K562 (cell line): ENCODE data around the gene SYT8. TPM values are rescaled to one million over a fixed set of nuclear protein-coding genes. Genes with fewer than 3 reads are reported as not detected.

Experiments used
- ATAC-seq: fragments of 200-7000 bp; cut with Tn5 transposase; 3 replicates; pipeline ENCODE4 v1.9.1; 2020; ENCODE audit warnings: moderate library complexity
- BruUV-seq: library from RNA; stranded (reverse); fragments of 400-500 nt; replicated peaks from 2 replicates; lab custom pipeline; 2021; lab: Mats Ljungman, UMichigan
- CTCF ChIA-PET: fragments of 300-600 bp; formaldehyde crosslinking; extraction: SDS; loops from one replicate; lab custom pipeline; 2021; ENCODE audit warnings: low intra/inter-chr PET ratio; lab: Yijun Ruan, JAX
- POLR2A ChIA-PET: fragments of 300-600, 350-650 bp; sonication (Branson Sonifier 250); formaldehyde crosslinking; extraction: SDS; loops from one replicate; lab custom pipeline; 2021; ENCODE audit warnings: antibody characterized with exemption, inconsistent platforms; lab: Yijun Ruan, JAX
- DNase-seq, 4 experiments: peaks; one replicate each; pipeline versions ENCODE4 v3.0.0 to v3.0.0-alpha.2; 2011 to 2018; ENCODE audit warnings: low spot score in 3 of 4, mixed read lengths in 3 of 4; ENCODE audit errors: extremely low read depth in 1 of 4
- FAIRE-seq: peaks from 2 replicates; lab custom pipeline; 2011; peaks lifted over from hg19 to GRCh38; lab: Jason Lieb, UNC
- H2AFZ ChIP-seq: 2 replicates; pipeline ENCODE4 v1.6.0; 2011; ENCODE audit warnings: low read depth, low read length, control low read depth, inconsistent platforms
- H3K27ac ChIP-seq: fragments of 200-600 bp; 3 replicates; pipeline ENCODE4 v1.8.0; 2011; ENCODE audit warnings: low read depth, mild to moderate bottlenecking, control low read depth, inconsistent platforms, low read length, moderate library complexity, mixed read lengths; ENCODE audit errors: extremely low read depth
- H3K27me3 ChIP-seq, 2 experiments: fragments of 300-600 bp in 1 of 2; 2 replicates in 1 of 2; 3 replicates in 1 of 2; pipeline versions ENCODE4 v1.6.0 to v1.8.0; 2011; ENCODE audit warnings: inconsistent platforms in 2 of 2, low read length in 2 of 2, mild to moderate bottlenecking in 1 of 2, mixed read lengths in 1 of 2, moderate library complexity in 1 of 2; ENCODE audit not compliant: control insufficient read depth in 2 of 2, insufficient read depth in 2 of 2
- H3K36me3 ChIP-seq: fragments of 300-600 bp; 3 replicates; pipeline ENCODE4 v1.8.0; 2011; ENCODE audit warnings: mild to moderate bottlenecking, low read length, inconsistent platforms; ENCODE audit not compliant: control insufficient read depth, insufficient read depth
- H3K4me1 ChIP-seq, 2 experiments: fragments of 200-600 bp in 1 of 2; replicated peaks in 1 of 2; 2 replicates in 1 of 2; 3 replicates in 1 of 2; pipeline versions ENCODE4 v1.5.1 to v1.8.0; 2011; ENCODE audit warnings: inconsistent platforms in 2 of 2, low read length in 2 of 2, mild to moderate bottlenecking in 1 of 2, mixed read lengths in 1 of 2, moderate library complexity in 1 of 2; ENCODE audit not compliant: control insufficient read depth in 2 of 2, insufficient read depth in 2 of 2
- H3K4me2 ChIP-seq: 2 replicates; pipeline ENCODE4 v1.6.1; 2011; ENCODE audit warnings: low read length, control low read depth, inconsistent platforms, mixed read lengths; ENCODE audit not compliant: insufficient read depth
- H3K4me3 ChIP-seq: fragments of 200-600 bp; sonication (generic), shearing (Covaris generic); 2 replicates; pipeline ENCODE4 v1.5.1; 2016; ENCODE audit warnings: control low read depth, inconsistent platforms
- H3K79me2 ChIP-seq: fragments of 200-600 bp; 3 replicates; pipeline ENCODE4 v1.8.0; 2011; ENCODE audit warnings: low read length, inconsistent platforms; ENCODE audit not compliant: control insufficient read depth, insufficient read depth
- H3K9ac ChIP-seq, 2 experiments: 2 replicates each; pipeline versions ENCODE4 v1.6.0 to v1.6.1; 2011; ENCODE audit warnings: low read depth in 2 of 2, low read length in 2 of 2, control low read depth in 1 of 2, inconsistent platforms in 1 of 2, mild to moderate bottlenecking in 1 of 2, mixed read lengths in 1 of 2; ENCODE audit not compliant: insufficient read depth in 1 of 2
- H3K9me1 ChIP-seq: one replicate; pipeline ENCODE4 v1.6.0; 2011; ENCODE audit warnings: inconsistent platforms, mild to moderate bottlenecking, low read length, moderate library complexity; ENCODE audit not compliant: control insufficient read depth, insufficient read depth
- H3K9me3 ChIP-seq: replicated peaks from 2 replicates; pipeline ENCODE4 v1.5.1; 2011; ENCODE audit warnings: low read depth, low read length, inconsistent platforms; ENCODE audit not compliant: control insufficient read depth, insufficient read depth
- H4K20me1 ChIP-seq: replicated peaks from 2 replicates; pipeline ENCODE4 v1.6.1; 2011; ENCODE audit warnings: low read length, inconsistent platforms, mixed read lengths; ENCODE audit not compliant: control insufficient read depth, insufficient read depth
- CC2D1A ChIP-seq: fragments of 450-650 bp; IDR thresholded peaks from 2 replicates; pipeline ENCODE4 v1.6.1; 2017; ENCODE audit warnings: mild to moderate bottlenecking
- DEAF1 ChIP-seq: fragments of 450-650 bp; formaldehyde crosslinking; IDR thresholded peaks from 2 replicates; pipeline ENCODE4 v1.4.0; 2020; ENCODE audit warnings: mild to moderate bottlenecking, moderate library complexity
- ETV5 ChIP-seq: sonication (generic); formaldehyde crosslinking; IDR thresholded peaks from 2 replicates; pipeline ENCODE4 v1.4.0; 2020; ENCODE audit warnings: low read depth, mild to moderate bottlenecking, missing genetic modification reagents
- KAT7 ChIP-seq: sonication (generic); formaldehyde crosslinking; IDR thresholded peaks from 2 replicates; pipeline ENCODE4 v1.8.0; 2022; ENCODE audit warnings: missing genetic modification reagents, mild to moderate bottlenecking, borderline replicate concordance
- MAZ ChIP-seq, 2 experiments: fragments of 450-650 bp in 1 of 2; sonication (generic) in 1 of 2; formaldehyde crosslinking; IDR thresholded peaks in 1 of 2; conservative IDR thresholded peaks in 1 of 2; 2 replicates each; pipeline versions ENCODE4 v1.4.0 to v1.5.0; 2020; ENCODE audit warnings: mild to moderate bottlenecking in 1 of 2, missing genetic modification reagents in 1 of 2
- PCBP2 ChIP-seq: fragments of 200-400 bp; formaldehyde crosslinking; IDR thresholded peaks from 2 replicates; pipeline ENCODE4 v1.6.1; 2018; ENCODE audit warnings: low read length, low read depth, mild to moderate bottlenecking, moderate library complexity; ENCODE audit not compliant: poor library complexity, severe bottlenecking
- PHF21A ChIP-seq: fragments of 450-650 bp; IDR thresholded peaks from 2 replicates; pipeline ENCODE4 v1.6.1; 2017; ENCODE audit warnings: low read depth, borderline replicate concordance
- RB1 ChIP-seq: fragments of 450-650 bp; IDR thresholded peaks from 2 replicates; pipeline ENCODE4 v1.6.1; 2017; ENCODE audit warnings: low read depth, mild to moderate bottlenecking
- SMC3 ChIP-seq: conservative IDR thresholded peaks from 2 replicates; pipeline ENCODE4 v1.6.1; 2011; ENCODE audit warnings: low read depth, low read length, improper control_type of control experiment; ENCODE audit not compliant: insufficient read depth
- STAG1 ChIP-seq: sonication (generic); formaldehyde crosslinking; IDR thresholded peaks from 2 replicates; pipeline ENCODE4 v1.5.0; 2020; ENCODE audit warnings: missing genetic modification reagents, borderline replicate concordance
- STAT6 ChIP-seq: sonication (generic); formaldehyde crosslinking; IDR thresholded peaks from 2 replicates; pipeline ENCODE4 v1.8.1; 2023; ENCODE audit warnings: mild to moderate bottlenecking, missing genetic modification reagents
- ZNF347 ChIP-seq: fragments of 450-650 bp; formaldehyde crosslinking; IDR thresholded peaks from 2 replicates; pipeline ENCODE4 v1.4.0; 2020; ENCODE audit warnings: low read depth, mild to moderate bottlenecking, moderate library complexity
- ZNF740 ChIP-seq, 3 experiments: fragments of 200-800 bp in 1 of 3; sonication (Bioruptor generic) in 1 of 3; sonication (generic) in 1 of 3; formaldehyde crosslinking in 1 of 3; IDR thresholded peaks; 2 replicates each; pipeline versions ENCODE4 v1.6.1 to v1.8.0; 2016 to 2022; ENCODE audit warnings: mild to moderate bottlenecking in 2 of 3, missing compliant biosample characterization in 2 of 3, missing genetic modification characterization in 2 of 3, missing genetic modification reagents in 1 of 3
- ZNF785 ChIP-seq: fragments of 250-450 bp; sonication (Bioruptor Pico); IDR thresholded peaks from 2 replicates; pipeline ENCODE4 v1.4.0; 2020; ENCODE audit warnings: mild to moderate bottlenecking
- WGBS: fragments of 100-300 bp; shearing (Covaris generic); methylation state at CpG from one replicate; pipeline ENCODE4 v1.1.6; 2016; ENCODE audit warnings: low coverage, mixed read lengths; ENCODE audit not compliant: insufficient coverage; ENCODE audit errors: missing lambda C conversion rate; 5-methylcytosine and 5-hydroxymethylcytosine counted together
- in situ Hi-C: fragments of 300-500 bp; cut with MboI; formaldehyde crosslinking; loops from 4 replicates; pipeline ENCODE4 v1.15.0; 2018; ENCODE audit warnings: inconsistent platforms, mixed read lengths
- intact Hi-C: fragments of 100-400 bp; cut with micrococcal nuclease; formaldehyde crosslinking; loops from 2 replicates; pipeline ENCODE4 v1.14.2; 2022
- polyA plus RNA-seq, 8 experiments: library from polyadenylated mRNA; depleted of rRNA in 4 of 8; stranded (reverse) in 5 of 8; unstranded in 3 of 8; fragments of >200 nt; fragmentation: Nextera tagmentation in 2 of 8; fragmentation: Illumina TruSeq in 1 of 8; extraction: Ambion mirVana in 2 of 8; extraction: Trizol in 1 of 8; gene quantifications; 2 replicates each; pipeline versions ENCODE4 v1.2.1 to v1.2.3, GENCODE V29; 2011 to 2014; ENCODE audit warnings: inconsistent platforms in 1 of 8, missing spikeins in 1 of 8
- total RNA-seq, 7 experiments: library from RNA; depleted of rRNA in 6 of 7; stranded (reverse); fragments of >200 nt in 6 of 7; fragmentation: Illumina TruSeq in 2 of 7; extraction: Trizol in 2 of 7; gene quantifications; 2 replicates each; pipeline versions ENCODE4 v1.2.1 to v1.2.3, GENCODE V29; 2011 to 2021; ENCODE audit warnings: low replicate concordance in 1 of 7

Gene SYT8
- total and polyA plus RNA-seq, 9 of the 15 experiments (the other 6 are each of a cell fraction or from before 2014, with no cell fraction given): not detected

GRCh38 chr11:1837171-1838076, 2.6 kb downstream of the SYT8 start:
- no peak for FAIRE-seq
- Histone ChIP-seq H3K9me1 (no peaks in the 10 kb centered on the region), H3K9me3 (no peaks in the 10 kb centered on the region), H3K4me2 (no peak overlapping the region), H3K4me3 (no peak overlapping the region), H3K36me3 (no peaks in the 10 kb centered on the region), H3K27ac (no peak overlapping the region), H2AFZ (no peak overlapping the region), H3K4me1 (peaks cover 0 to 53% of the 10 kb centered on the region in 2 experiments; a peak in 4 of 5 replicates), H3K79me2 (no peaks in the 10 kb centered on the region), H3K27me3 (peaks cover 3 to 63% of the 10 kb centered on the region in 2 experiments; a peak in 3 of 5 replicates), H4K20me1 (peaks cover 12% of the 10 kb centered on the region), H3K9ac (no peak overlapping the region)
- DNase-seq: peak; percentile 74 to 88 (median 86)
- no TSS peak for BruUV-seq
- CTCF ChIA-PET: interaction anchor here (0.5 to 3.5 kb wide), 6 partner anchors 135 to 314 kb away, joined by 3 to 54 read pairs (median 4); partner anchors contain the start of gene H19
- POLR2A ChIA-PET: interaction anchor here (1.3 kb wide), 1 partner anchor 11 kb away, joined by 3 read pairs; no protein-coding TSS in a partner anchor
- intact Hi-C loops (loop anchor here (2.0 kb wide), 1 partner anchor 45 kb away; no protein-coding TSS in a partner anchor), in situ Hi-C loops (no loop called here)
- WGBS: 5% methylated on average over 37 of the region's 38 CpGs
- peak; percentile 88 for ATAC-seq
- TF ChIP-seq DEAF1 (CRISPR knock-in tag) (peak; percentile 65), KAT7 (CRISPR knock-in tag) (no peak), ZNF785 (CRISPR knock-in tag) (no peak), STAG1 (CRISPR knock-in tag) (peak; percentile 88; the same call in 1 of the 2 replicates), PCBP2 (no peak), ZNF740 (CRISPR knock-in tag; IDR thresholded peaks at IDR 0.05) (0 out of 2 replicates have a peak, but pooled peaks have one; percentile 58), ZNF740 (tag; IDR thresholded peaks at IDR 0.05) (no peak), STAT6 (no peak), SMC3 (peak; percentile 95), RB1 (0 out of 2 replicates have a peak, but pooled peaks have one; percentile 43), ZNF347 (CRISPR knock-in tag) (no peak), ETV5 (CRISPR knock-in tag) (0 out of 2 replicates have a peak, but pooled peaks have one; percentile 50), CC2D1A (peak; percentile 76), MAZ (CRISPR knock-in tag; conservative IDR thresholded peaks at IDR 0.05 in 1 of 2, IDR thresholded peaks at IDR 0.05 in 1 of 2) (peak; percentile 25 to 36; a peak in 1 of 4 replicates), PHF21A (no peak)
